ENCODE data around the gene RTKN2. TPM values are rescaled to one million over a fixed set of nuclear protein-coding genes. Genes with fewer than 3 reads are reported as not detected.

RTKN2 gene
- total RNA-seq, 1 experiment from 2014 or later: not detected

DNA sequence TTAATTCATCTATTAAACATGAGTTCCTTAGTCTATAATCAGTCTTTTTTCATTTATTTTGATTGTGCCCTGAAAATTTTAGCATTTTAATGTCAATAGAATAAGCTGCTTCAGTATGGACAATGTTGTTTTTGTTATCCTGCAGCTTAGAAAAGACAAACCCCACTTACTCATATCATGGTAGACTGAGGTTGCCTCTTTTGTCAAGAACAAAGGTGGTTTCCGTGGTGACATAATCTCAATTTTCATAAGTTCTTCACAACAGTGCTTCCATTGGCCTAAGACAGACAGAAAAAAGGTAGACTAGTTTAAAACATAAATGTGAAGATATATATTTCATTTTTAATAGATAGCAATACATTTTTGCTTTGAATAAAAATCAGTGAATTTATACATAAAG is 69.1 kb downstream of the RTKN2 start:
- no peak for DNase-seq

DNA sequence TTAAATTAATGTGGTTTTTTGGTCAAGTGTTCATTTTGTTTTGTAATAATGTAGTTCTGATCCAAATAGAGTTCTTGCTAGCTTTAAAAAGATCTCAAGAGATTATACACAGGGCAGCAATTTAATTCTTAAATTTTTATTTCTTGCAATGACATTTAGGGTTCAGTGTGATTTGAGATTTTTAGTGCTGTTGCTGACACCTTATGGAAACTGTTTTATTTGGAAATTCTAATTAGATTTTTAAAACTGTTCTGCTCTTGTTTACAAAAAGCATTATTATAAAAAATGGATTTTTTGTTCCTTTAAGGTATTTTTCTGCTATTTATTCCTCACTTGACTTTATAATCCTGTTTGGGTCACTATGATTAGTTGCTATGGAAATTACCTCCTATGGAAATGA is 72.1 kb downstream of the RTKN2 start:
- no peaks in the 10 kb centered on the region for H3K9me3 ChIP-seq (ENCODE audit: low read length)
- H3K36me3 ChIP-seq (ENCODE audit: insufficient read depth, low read length): no peaks in the 10 kb centered on the region
- DNase-seq: no peak
- no peaks in the 10 kb centered on the region for H4K20me1 ChIP-seq (ENCODE audit: insufficient read depth, low read depth, low read length)
- no peaks in the 10 kb centered on the region for H3K9me2 ChIP-seq (replicated peaks; ENCODE audit: insufficient read depth, low read length)
- H3K4me2 ChIP-seq (ENCODE audit: low read depth, low read length, poor library complexity, severe bottlenecking): no peak overlapping the region
- H3K4me1 ChIP-seq (ENCODE audit: low read length): peaks cover 7% of the 10 kb centered on the region; the same call in 1 of the 2 replicates
- no peak overlapping the region for H3K4me3 ChIP-seq (ENCODE audit: low read length)
- H3K9ac ChIP-seq (ENCODE audit: low read length): no peak overlapping the region
- H2AFZ ChIP-seq (ENCODE audit: low read length): 0 out of 2 replicates have a peak overlapping the region, but pooled peaks have one; percentile 39
- H3K27me3 ChIP-seq (ENCODE audit: low read length): no peaks in the 10 kb centered on the region
- H3K79me2 ChIP-seq (ENCODE audit: low read length): no peaks in the 10 kb centered on the region
- no peak overlapping the region for H3K27ac ChIP-seq (ENCODE audit: low read length)

More for the DNA sequence above, 69.1 kb downstream of the RTKN2 start:
- no peaks in the 10 kb centered on the region for H3K9me3 ChIP-seq (ENCODE audit: low read length)
- no peaks in the 10 kb centered on the region for H3K9me2 ChIP-seq (replicated peaks; ENCODE audit: insufficient read depth, low read length)
- H4K20me1 ChIP-seq (ENCODE audit: insufficient read depth, low read depth, low read length): no peaks in the 10 kb centered on the region
- peaks cover 14% of the 10 kb centered on the region for H3K4me1 ChIP-seq (ENCODE audit: low read length)
- H2AFZ ChIP-seq (ENCODE audit: low read length): no peak overlapping the region
- no peaks in the 10 kb centered on the region for H3K79me2 ChIP-seq (ENCODE audit: low read length)
- no peaks in the 10 kb centered on the region for H3K36me3 ChIP-seq (ENCODE audit: insufficient read depth, low read length)
- H3K4me3 ChIP-seq (ENCODE audit: low read length): no peak overlapping the region
- no peak overlapping the region for H3K4me2 ChIP-seq (ENCODE audit: low read depth, low read length, poor library complexity, severe bottlenecking)
- no peaks in the 10 kb centered on the region for H3K27me3 ChIP-seq (ENCODE audit: low read length)
- no peak overlapping the region for H3K9ac ChIP-seq (ENCODE audit: low read length)
- no peak overlapping the region for H3K27ac ChIP-seq (ENCODE audit: low read length)

DNA sequence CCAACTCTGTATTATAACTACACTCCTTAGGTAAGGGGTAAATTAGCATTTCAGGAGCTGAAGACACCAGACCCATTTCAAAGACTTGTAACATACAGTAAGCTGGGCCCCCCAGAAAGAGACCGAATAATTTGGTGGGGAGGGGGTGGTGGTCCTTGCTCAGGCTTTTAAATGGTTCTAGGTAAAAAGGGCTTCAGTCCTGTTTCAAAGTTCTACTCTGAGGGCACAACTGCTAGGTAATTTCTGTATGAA is 73.0 kb downstream of the RTKN2 start:
- Histone ChIP-seq H3K36me3 (ENCODE audit: insufficient read depth, low read length) (no peaks in the 10 kb centered on the region), H3K4me3 (ENCODE audit: low read length) (no peak overlapping the region)

DNA sequence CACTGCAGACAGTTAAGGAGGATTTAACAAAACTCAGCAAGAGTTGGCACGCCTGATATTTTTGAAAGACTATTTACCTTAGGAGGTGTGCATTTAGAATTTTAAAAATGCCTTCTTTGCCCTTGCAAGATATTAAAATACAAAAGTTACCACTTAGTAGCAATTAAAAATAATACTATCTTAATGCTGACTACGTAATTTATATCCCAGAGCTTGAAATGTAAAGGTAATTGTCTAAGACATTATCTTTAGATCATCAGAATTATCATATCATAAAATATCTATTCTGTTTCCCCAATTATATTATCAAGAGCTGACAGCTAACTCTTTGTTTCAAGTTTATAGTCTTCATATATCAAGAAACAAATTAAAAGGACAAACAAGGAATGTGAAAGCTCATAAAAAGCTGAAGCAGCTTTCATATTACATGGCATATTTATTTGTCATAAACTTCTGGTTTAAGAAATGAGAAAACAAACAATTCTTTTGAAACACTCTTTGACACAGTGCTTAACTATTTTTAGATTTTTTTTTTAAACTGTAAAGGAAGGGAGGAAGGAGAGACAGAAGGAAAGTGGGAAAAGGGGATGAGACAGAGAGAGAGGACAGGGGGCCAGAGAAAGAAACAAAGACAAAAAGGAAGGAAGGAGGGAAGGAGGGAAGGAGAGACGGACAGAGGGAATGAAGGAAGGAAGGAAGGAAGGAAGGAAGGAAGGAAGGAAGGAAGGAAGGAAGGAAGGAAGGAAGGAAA is 73.5 kb downstream of the RTKN2 start:
- Histone ChIP-seq H2AFZ (ENCODE audit: low read length) (no peak overlapping the region), H3K79me2 (ENCODE audit: low read length) (no peaks in the 10 kb centered on the region), H3K36me3 (ENCODE audit: insufficient read depth, low read length) (no peaks in the 10 kb centered on the region), H3K4me1 (ENCODE audit: low read length) (peaks cover 7% of the 10 kb centered on the region; the same call in 1 of the 2 replicates), H3K9me3 (ENCODE audit: low read length) (no peaks in the 10 kb centered on the region), H3K27me3 (ENCODE audit: low read length) (no peaks in the 10 kb centered on the region), H3K4me2 (ENCODE audit: low read depth, low read length, poor library complexity, severe bottlenecking) (no peak overlapping the region), H3K27ac (ENCODE audit: low read length) (no peak overlapping the region), H3K4me3 (ENCODE audit: low read length) (no peak overlapping the region), H3K9me2 (replicated peaks; ENCODE audit: insufficient read depth, low read length) (no peaks in the 10 kb centered on the region), H3K9ac (ENCODE audit: low read length) (no peak overlapping the region), H4K20me1 (ENCODE audit: insufficient read depth, low read depth, low read length) (no peaks in the 10 kb centered on the region)
- no peak for DNase-seq

More for the DNA sequence above, 73.0 kb downstream of the RTKN2 start:
- Histone ChIP-seq H3K9me2 (replicated peaks; ENCODE audit: insufficient read depth, low read length) (no peaks in the 10 kb centered on the region), H3K9me3 (ENCODE audit: low read length) (no peaks in the 10 kb centered on the region), H3K4me2 (ENCODE audit: low read depth, low read length, poor library complexity, severe bottlenecking) (no peak overlapping the region), H2AFZ (ENCODE audit: low read length) (no peak overlapping the region), H4K20me1 (ENCODE audit: insufficient read depth, low read depth, low read length) (no peaks in the 10 kb centered on the region), H3K27ac (ENCODE audit: low read length) (no peak overlapping the region), H3K9ac (ENCODE audit: low read length) (no peak overlapping the region), H3K79me2 (ENCODE audit: low read length) (no peaks in the 10 kb centered on the region), H3K27me3 (ENCODE audit: low read length) (no peaks in the 10 kb centered on the region), H3K4me1 (ENCODE audit: low read length) (peaks cover 7% of the 10 kb centered on the region; the same call in 1 of the 2 replicates)
- DNase-seq: no peak

DNA sequence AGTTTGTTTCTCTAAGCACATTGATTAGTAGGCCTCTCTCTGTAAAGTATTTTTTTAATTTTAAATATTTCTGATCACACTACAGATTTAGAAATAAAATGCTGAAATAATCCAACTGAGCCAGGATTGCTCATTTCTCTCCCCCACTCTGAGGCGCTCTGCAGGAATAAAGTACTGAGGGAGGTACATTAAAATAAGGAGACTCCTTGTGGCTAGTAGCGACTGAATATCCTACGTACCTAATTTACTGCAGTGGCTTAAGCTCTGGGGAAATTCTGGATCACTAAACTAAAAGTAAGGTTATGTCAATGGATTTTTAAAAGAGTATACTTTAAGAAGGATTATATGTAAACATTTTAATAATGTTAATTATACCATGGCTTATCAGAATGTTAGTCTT is 75.2 kb downstream of the RTKN2 start:
- no peaks in the 10 kb centered on the region for H3K27me3 ChIP-seq (ENCODE audit: low read length)

DNA sequence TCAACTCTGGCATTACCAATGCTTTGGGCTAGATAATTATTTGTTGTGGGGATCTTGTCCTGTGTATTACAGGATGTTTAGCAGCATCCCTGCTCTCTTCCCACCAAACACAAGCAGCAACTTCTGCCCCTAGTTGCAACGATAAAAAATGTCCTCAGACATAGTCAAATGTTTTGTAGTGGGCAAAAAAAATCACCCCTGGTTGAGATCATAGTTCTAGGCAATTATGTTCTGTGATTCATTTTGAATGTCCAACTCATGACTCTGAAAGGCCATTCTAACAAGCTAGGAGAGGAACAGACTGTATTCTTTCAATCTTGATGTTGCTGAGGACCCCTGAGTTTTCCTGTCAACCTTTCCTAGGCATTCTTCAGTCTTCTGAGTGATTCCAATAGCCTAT is 79.5 kb downstream of the RTKN2 start:
- H3K9me3 ChIP-seq (ENCODE audit: low read length): no peaks in the 10 kb centered on the region
- no peaks in the 10 kb centered on the region for H4K20me1 ChIP-seq (ENCODE audit: insufficient read depth, low read depth, low read length)
- DNase-seq: no peak
- H3K9ac ChIP-seq (ENCODE audit: low read length): no peak overlapping the region
- no peak overlapping the region for H3K27ac ChIP-seq (ENCODE audit: low read length)
- H3K79me2 ChIP-seq (ENCODE audit: low read length): no peaks in the 10 kb centered on the region
- H3K4me3 ChIP-seq (ENCODE audit: low read length): no peak overlapping the region
- H3K4me1 ChIP-seq (ENCODE audit: low read length): no peaks in the 10 kb centered on the region
- H2AFZ ChIP-seq (ENCODE audit: low read length): no peak overlapping the region
- H3K27me3 ChIP-seq (ENCODE audit: low read length): no peaks in the 10 kb centered on the region
- H3K36me3 ChIP-seq (ENCODE audit: insufficient read depth, low read length): no peaks in the 10 kb centered on the region
- no peak overlapping the region for H3K4me2 ChIP-seq (ENCODE audit: low read depth, low read length, poor library complexity, severe bottlenecking)
- H3K9me2 ChIP-seq (replicated peaks; ENCODE audit: insufficient read depth, low read length): no peaks in the 10 kb centered on the region

More for the DNA sequence above, 75.2 kb downstream of the RTKN2 start:
- H3K4me3 ChIP-seq (ENCODE audit: low read length): no peak overlapping the region
- H3K79me2 ChIP-seq (ENCODE audit: low read length): no peaks in the 10 kb centered on the region
- H3K9ac ChIP-seq (ENCODE audit: low read length): no peak overlapping the region
- DNase-seq: no peak
- H4K20me1 ChIP-seq (ENCODE audit: insufficient read depth, low read depth, low read length): no peaks in the 10 kb centered on the region
- no peaks in the 10 kb centered on the region for H3K9me3 ChIP-seq (ENCODE audit: low read length)
- H2AFZ ChIP-seq (ENCODE audit: low read length): no peak overlapping the region
- no peak overlapping the region for H3K4me2 ChIP-seq (ENCODE audit: low read depth, low read length, poor library complexity, severe bottlenecking)
- peaks cover 3% of the 10 kb centered on the region; the same call in 1 of the 2 replicates for H3K4me1 ChIP-seq (ENCODE audit: low read length)
- no peaks in the 10 kb centered on the region for H3K36me3 ChIP-seq (ENCODE audit: insufficient read depth, low read length)
- no peak overlapping the region for H3K27ac ChIP-seq (ENCODE audit: low read length)
- H3K9me2 ChIP-seq (replicated peaks; ENCODE audit: insufficient read depth, low read length): no peaks in the 10 kb centered on the region

DNA sequence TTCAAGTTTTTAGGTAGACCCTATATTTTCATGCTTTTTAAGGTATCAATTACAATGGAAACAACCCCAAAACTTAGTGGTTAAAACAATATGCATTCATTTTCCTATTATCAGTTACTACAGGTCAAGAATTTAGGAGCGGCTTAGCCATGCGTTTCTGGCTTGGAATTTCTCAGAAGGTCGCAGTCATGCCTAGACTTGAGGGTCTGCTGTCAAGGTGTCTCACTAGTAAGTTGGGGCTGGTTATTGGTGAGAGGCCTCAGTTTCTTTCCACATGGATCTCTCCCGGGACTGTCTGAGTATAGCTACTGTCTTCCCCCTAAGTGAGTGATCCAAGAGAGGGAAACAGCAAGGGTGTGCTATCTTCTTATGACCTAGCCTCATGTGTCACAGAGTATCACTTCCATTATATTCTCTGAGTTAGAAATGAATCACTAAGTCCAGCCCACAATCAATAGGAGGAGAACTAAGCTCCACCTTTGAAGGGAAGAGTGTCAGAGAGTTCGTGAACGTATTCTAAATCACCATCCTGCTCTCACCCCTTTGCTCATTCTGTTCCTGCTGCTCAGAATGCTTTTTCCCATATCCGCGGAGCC is 80.5 kb downstream of the RTKN2 start:
- Histone ChIP-seq H4K20me1 (ENCODE audit: insufficient read depth, low read depth, low read length) (no peaks in the 10 kb centered on the region), H3K4me3 (ENCODE audit: low read length) (no peak overlapping the region), H3K9ac (ENCODE audit: low read length) (no peak overlapping the region), H3K9me3 (ENCODE audit: low read length) (no peaks in the 10 kb centered on the region), H3K36me3 (ENCODE audit: insufficient read depth, low read length) (no peaks in the 10 kb centered on the region), H3K9me2 (replicated peaks; ENCODE audit: insufficient read depth, low read length) (no peaks in the 10 kb centered on the region), H3K27me3 (ENCODE audit: low read length) (no peaks in the 10 kb centered on the region), H3K27ac (ENCODE audit: low read length) (no peak overlapping the region), H3K79me2 (ENCODE audit: low read length) (no peaks in the 10 kb centered on the region), H3K4me1 (ENCODE audit: low read length) (no peaks in the 10 kb centered on the region), H2AFZ (ENCODE audit: low read length) (no peak overlapping the region), H3K4me2 (ENCODE audit: low read depth, low read length, poor library complexity, severe bottlenecking) (no peak overlapping the region)
- no peak for DNase-seq

DNA sequence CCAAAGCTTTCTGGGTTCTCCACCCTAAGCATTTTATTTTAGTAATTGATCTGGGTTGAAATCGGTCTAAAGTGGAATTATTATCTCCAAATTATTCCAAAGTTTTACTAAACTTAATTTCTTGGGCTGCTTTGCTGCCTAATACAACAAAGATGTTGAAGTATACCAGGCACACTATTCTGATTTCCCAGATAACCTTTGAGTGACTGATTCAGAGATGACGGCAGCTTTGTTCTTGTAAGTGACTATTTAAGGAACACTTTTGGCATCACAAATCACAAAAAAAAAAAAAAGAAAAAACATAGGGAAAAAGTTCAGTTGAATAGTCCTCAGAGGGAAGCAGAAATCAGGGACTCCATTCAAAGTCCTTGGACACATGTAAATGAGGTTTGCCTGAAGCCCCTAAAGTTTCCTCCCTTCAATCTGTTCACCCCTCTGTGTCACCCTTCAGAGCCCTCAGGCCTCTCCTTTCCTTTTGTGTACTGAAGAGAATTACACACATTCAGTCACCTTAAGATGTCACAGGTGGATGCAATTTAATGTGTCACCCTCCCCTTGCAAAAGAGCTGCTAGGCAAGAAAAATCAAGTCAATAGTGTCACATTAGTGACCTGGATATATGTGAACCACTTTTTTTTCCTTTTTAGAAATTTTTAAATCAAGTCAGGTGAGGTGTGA is 81.5 kb downstream of the RTKN2 start:
- no peaks in the 10 kb centered on the region for H3K79me2 ChIP-seq (ENCODE audit: low read length)
- no peak for DNase-seq
- no peak overlapping the region for H3K4me2 ChIP-seq (ENCODE audit: low read depth, low read length, poor library complexity, severe bottlenecking)
- H3K27me3 ChIP-seq (ENCODE audit: low read length): no peaks in the 10 kb centered on the region
- no peak overlapping the region for H2AFZ ChIP-seq (ENCODE audit: low read length)
- H4K20me1 ChIP-seq (ENCODE audit: insufficient read depth, low read depth, low read length): no peaks in the 10 kb centered on the region
- H3K4me3 ChIP-seq (ENCODE audit: low read length): no peak overlapping the region
- no peaks in the 10 kb centered on the region for H3K9me3 ChIP-seq (ENCODE audit: low read length)
- no peak overlapping the region for H3K27ac ChIP-seq (ENCODE audit: low read length)
- no peak overlapping the region for H3K9ac ChIP-seq (ENCODE audit: low read length)
- no peaks in the 10 kb centered on the region for H3K9me2 ChIP-seq (replicated peaks; ENCODE audit: insufficient read depth, low read length)
- H3K36me3 ChIP-seq (ENCODE audit: insufficient read depth, low read length): no peaks in the 10 kb centered on the region
- no peaks in the 10 kb centered on the region for H3K4me1 ChIP-seq (ENCODE audit: low read length)
